H1 (cell line): ENCODE measurements around the gene POPDC3. TPM values are rescaled to one million over a fixed set of nuclear protein-coding genes. Genes with fewer than 3 reads are reported as not detected.

ENCODE experiments used
- CTCF ChIA-PET: fragments of 300-600 bp; sonication (Branson Sonifier 250); formaldehyde crosslinking; loops from one replicate; lab custom pipeline; 2021; ENCODE audit not compliant: partially characterized antibody; lab: Charles Lee
- POLR2A ChIA-PET: fragments of 300-600 bp; sonication (Branson Sonifier 250); formaldehyde crosslinking; loops from one replicate; lab custom pipeline; 2021; ENCODE audit warnings: inconsistent platforms; ENCODE audit not compliant: partially characterized antibody; lab: Charles Lee
- DNase-seq, 2 experiments: peaks; one replicate each; pipeline versions ENCODE4 v3.0.0 to v3.0.0-alpha.2; 2010 to 2022; ENCODE audit warnings: low spot score in 2 of 2, low read depth in 1 of 2, mixed read lengths in 1 of 2
- FAIRE-seq: peaks from 2 replicates; lab custom pipeline; 2011; peaks lifted over from hg19 to GRCh38; lab: Jason Lieb, UNC
- H2AFZ ChIP-seq: 2 replicates; pipeline ENCODE4 v1.8.1; 2012; ENCODE audit warnings: low read length, inconsistent platforms
- H2AK5ac ChIP-seq: 2 replicates; pipeline ENCODE4 v1.6.1; 2013; ENCODE audit warnings: low read depth, low read length
- H2BK120ac ChIP-seq: replicated peaks from 2 replicates; pipeline ENCODE3; 2013; ENCODE audit warnings: low read depth, low read length, inconsistent platforms
- H2BK12ac ChIP-seq: 2 replicates; pipeline ENCODE4 v1.6.1; 2013; ENCODE audit warnings: low read depth, low read length
- H2BK15ac ChIP-seq: 2 replicates; pipeline ENCODE4 v1.6.1; 2013; ENCODE audit warnings: low read length
- H2BK20ac ChIP-seq: 2 replicates; pipeline ENCODE4 v1.6.1; 2013; ENCODE audit warnings: low read length
- H2BK5ac ChIP-seq: 2 replicates; pipeline ENCODE4 v1.6.1; 2013; ENCODE audit warnings: low read depth, low read length
- H3K14ac ChIP-seq: 2 replicates; pipeline ENCODE4 v1.6.1; 2013; ENCODE audit warnings: inconsistent platforms; ENCODE audit not compliant: insufficient read length
- H3K18ac ChIP-seq: 2 replicates; pipeline ENCODE4 v1.6.1; 2013; ENCODE audit warnings: low read length; ENCODE audit errors: extremely low read depth
- H3K23ac ChIP-seq: 2 replicates; pipeline ENCODE4 v1.6.1; 2013; ENCODE audit warnings: inconsistent platforms; ENCODE audit not compliant: insufficient read length
- H3K23me2 ChIP-seq: 2 replicates; pipeline ENCODE4 v1.6.1; 2013; ENCODE audit warnings: low read depth, low read length
- H3K27ac ChIP-seq: 2 replicates; pipeline ENCODE4 v1.6.1; 2011; ENCODE audit warnings: low read depth, low read length, inconsistent platforms
- H3K27me3 ChIP-seq, 4 experiments: replicated peaks in 1 of 4; 1 replicate in 1 of 4; 2 replicates in 3 of 4; pipeline versions ENCODE4 v1.6.1 to v1.8.1; 2011 to 2013; ENCODE audit warnings: low read length in 3 of 4, mild to moderate bottlenecking in 3 of 4, inconsistent platforms in 2 of 4, mixed read lengths in 2 of 4, moderate library complexity in 1 of 4; ENCODE audit not compliant: control insufficient read depth in 3 of 4, insufficient read depth in 3 of 4; ENCODE audit errors: extremely low read depth in 1 of 4
- H3K36me3 ChIP-seq, 4 experiments: 2 replicates each; pipeline versions ENCODE4 v1.6.1 to v1.8.1; 2011 to 2013; ENCODE audit warnings: mild to moderate bottlenecking in 4 of 4, low read length in 3 of 4, moderate library complexity in 2 of 4, control low read depth in 1 of 4, inconsistent platforms in 1 of 4; ENCODE audit not compliant: insufficient read depth in 4 of 4, control insufficient read depth in 2 of 4
- H3K4ac ChIP-seq: replicated peaks from 2 replicates; pipeline ENCODE3; 2013; ENCODE audit warnings: low read length, low read depth, mixed read lengths, inconsistent platforms; ENCODE audit not compliant: insufficient read length
- H3K4me1 ChIP-seq, 4 experiments: replicated peaks in 1 of 4; 1 replicate in 1 of 4; 2 replicates in 3 of 4; pipeline versions ENCODE4 v1.6.1 to v1.8.1; 2011 to 2013; ENCODE audit warnings: low read length in 3 of 4, inconsistent platforms in 2 of 4, mixed read lengths in 1 of 4; ENCODE audit not compliant: insufficient read depth in 4 of 4, control insufficient read depth in 3 of 4
- H3K4me2 ChIP-seq, 2 experiments: 2 replicates each; pipeline versions ENCODE4 v1.6.1 to v1.8.1; 2011 to 2013; ENCODE audit warnings: low read depth in 2 of 2, low read length in 2 of 2, control low read depth in 1 of 2, inconsistent platforms in 1 of 2, mild to moderate bottlenecking in 1 of 2; ENCODE audit not compliant: insufficient read depth in 1 of 2
- H3K4me3 ChIP-seq, 4 experiments: fragments of 200-600, 300-600 bp in 1 of 4; sonication (generic), shearing (Covaris generic), sonication (Bioruptor Twin) in 1 of 4; 2 replicates each; pipeline versions ENCODE4 v1.5.1 to v1.8.1; 2011 to 2016; ENCODE audit warnings: low read length in 4 of 4, low read depth in 3 of 4, control low read depth in 2 of 4, inconsistent platforms in 2 of 4, mild to moderate bottlenecking in 2 of 4, mixed read lengths in 1 of 4, moderate library complexity in 1 of 4; ENCODE audit not compliant: insufficient read depth in 2 of 4; ENCODE audit errors: extremely low read depth in 1 of 4
- H3K56ac ChIP-seq: replicated peaks from 2 replicates; pipeline ENCODE3; 2013; ENCODE audit warnings: low read depth, mild to moderate bottlenecking, mixed read lengths, low read length, inconsistent platforms; ENCODE audit not compliant: insufficient read length
- H3K79me1 ChIP-seq: 2 replicates; pipeline ENCODE4 v1.6.1; 2013; ENCODE audit warnings: low read depth, low read length, control low read depth
- H3K79me2 ChIP-seq, 2 experiments: 2 replicates each; pipeline versions ENCODE4 v1.6.1 to v1.8.1; 2012 to 2013; ENCODE audit warnings: low read length in 2 of 2, mild to moderate bottlenecking in 2 of 2, inconsistent platforms in 1 of 2; ENCODE audit not compliant: insufficient read depth in 2 of 2, control insufficient read depth in 1 of 2
- H3K9ac ChIP-seq, 4 experiments: replicated peaks in 1 of 4; 1 replicate in 1 of 4; 2 replicates in 3 of 4; pipeline versions ENCODE4 v1.6.1 to v1.8.1; 2011 to 2013; ENCODE audit warnings: low read depth in 3 of 4, low read length in 3 of 4, control low read depth in 2 of 4, mild to moderate bottlenecking in 2 of 4, moderate library complexity in 2 of 4, inconsistent platforms in 1 of 4; ENCODE audit errors: extremely low read depth in 1 of 4
- H3K9me3 ChIP-seq, 2 experiments: 2 replicates each; pipeline versions ENCODE4 v1.6.1 to v1.8.1; 2012 to 2013; ENCODE audit warnings: mild to moderate bottlenecking in 2 of 2, moderate library complexity in 2 of 2, control low read depth in 1 of 2, inconsistent platforms in 1 of 2, low read depth in 1 of 2, low read length in 1 of 2, mixed read lengths in 1 of 2; ENCODE audit not compliant: insufficient read depth in 2 of 2
- H4K20me1 ChIP-seq, 2 experiments: replicated peaks in 1 of 2; 2 replicates each; pipeline versions ENCODE3 to v1.8.1; 2011 to 2013; ENCODE audit warnings: inconsistent platforms in 2 of 2, low read length in 2 of 2, mild to moderate bottlenecking in 1 of 2; ENCODE audit not compliant: insufficient read depth in 2 of 2, control insufficient read depth in 1 of 2
- H4K5ac ChIP-seq: 2 replicates; pipeline ENCODE4 v1.6.1; 2013; ENCODE audit warnings: low read length, low read depth, mixed read lengths, inconsistent platforms; ENCODE audit not compliant: insufficient read length
- H4K8ac ChIP-seq: 2 replicates; pipeline ENCODE4 v1.8.0; 2013; ENCODE audit warnings: mild to moderate bottlenecking, moderate library complexity, low read length, inconsistent platforms; ENCODE audit not compliant: insufficient read depth; ENCODE audit errors: extremely low read depth
- H4K91ac ChIP-seq: replicated peaks from 2 replicates; pipeline ENCODE3; 2013; ENCODE audit warnings: low read length, mixed read lengths, inconsistent platforms; ENCODE audit not compliant: insufficient read length
- ASH2L ChIP-seq: fragments of 200-600, 300-600 bp; sonication (generic); IDR thresholded peaks from one replicate; pipeline ENCODE4 v1.7.1; 2017; ENCODE audit warnings: low read length
- ATF2 ChIP-seq: IDR thresholded peaks from 2 replicates; pipeline ENCODE4 v1.6.1; 2012; ENCODE audit warnings: low read length, inconsistent platforms
- BRCA1 ChIP-seq: IDR thresholded peaks from 2 replicates; pipeline ENCODE4 v1.6.1; 2012; ENCODE audit warnings: low read depth, low read length, improper control_type of control experiment
- CEBPB ChIP-seq: IDR thresholded peaks from 2 replicates; pipeline ENCODE4 v1.6.1; 2012; ENCODE audit warnings: low read depth, low read length
- CTBP2 ChIP-seq: IDR thresholded peaks from 2 replicates; pipeline ENCODE4 v1.7.0; 2011; ENCODE audit warnings: borderline replicate concordance, mild to moderate bottlenecking, moderate library complexity, mixed read lengths, low read length; ENCODE audit not compliant: insufficient read depth, insufficient read length
- GTF2F1 ChIP-seq: IDR thresholded peaks from 2 replicates; pipeline ENCODE4 v1.6.1; 2012; ENCODE audit warnings: low read depth, low read length, improper control_type of control experiment, borderline replicate concordance
- JUND ChIP-seq: IDR thresholded peaks from 2 replicates; pipeline ENCODE4 v1.6.1; 2011; ENCODE audit warnings: mild to moderate bottlenecking, improper control_type of control experiment, low read length
- MAFK ChIP-seq: IDR thresholded peaks from 2 replicates; pipeline ENCODE4 v1.6.1; 2012; ENCODE audit warnings: low read depth, mild to moderate bottlenecking, improper control_type of control experiment, low read length
- RNF2 ChIP-seq: fragments of 200-900, 300-1000 bp; sonication (generic); IDR thresholded peaks from 2 replicates; pipeline ENCODE4 v1.7.1; 2016; ENCODE audit warnings: borderline replicate concordance, low read depth, mild to moderate bottlenecking, antibody characterized with exemption, low read length; ENCODE audit not compliant: poor library complexity, severe bottlenecking; ENCODE audit errors: missing control alignments
- RXRA ChIP-seq: IDR thresholded peaks from 2 replicates; pipeline ENCODE4 v1.6.1; 2011; ENCODE audit warnings: low read depth, mild to moderate bottlenecking, low read length, moderate library complexity; ENCODE audit not compliant: insufficient read depth
- SIRT6 ChIP-seq: IDR thresholded peaks from one replicate; pipeline ENCODE4 v1.7.1; 2012; ENCODE audit warnings: low read length, inconsistent platforms
- SP2 ChIP-seq: IDR thresholded peaks from 2 replicates; pipeline ENCODE4 v1.6.1; 2012; ENCODE audit warnings: mild to moderate bottlenecking, low read length, inconsistent platforms
- WGBS, 2 experiments: shearing (Covaris generic) in 1 of 2; methylation state at CpG; one replicate each; pipeline versions ENCODE4 v1.1.6 to v1.1.7; 2013 to 2015; ENCODE audit warnings: low lambda C conversion rate in 2 of 2, mixed read lengths in 2 of 2, inconsistent platforms in 1 of 2, low coverage in 1 of 2, missing lambda C conversion rate in 1 of 2; ENCODE audit not compliant: insufficient replicate concordance in 2 of 2, insufficient coverage in 1 of 2, insufficient read length in 1 of 2; ENCODE audit errors: extremely low coverage in 1 of 2, missing lambda C conversion rate in 1 of 2; 5-methylcytosine and 5-hydroxymethylcytosine counted together
- polyA plus RNA-seq, 7 experiments: library from polyadenylated mRNA; depleted of rRNA in 3 of 7; stranded (reverse) in 5 of 7; unstranded in 2 of 7; fragments of >200 nt in 5 of 7; fragments of 200-250 nt in 2 of 7; gene quantifications; 1 replicate in 5 of 7; 2 replicates in 1 of 7; 4 replicates in 1 of 7; pipeline versions ENCODE4 v1.2.1 to v1.2.3, GENCODE V29; 2011 to 2013; ENCODE audit warnings: missing spikeins in 2 of 7, mixed read lengths in 2 of 7
- total RNA-seq: library from RNA; stranded (reverse); fragmentation: NEBNext Ultra II Directional; extraction: Animal tissue kit (Norgen Biotek cat#: 25700); gene quantifications from 2 replicates; pipeline ENCODE4 v1.2.1, GENCODE V29; 2021

Gene POPDC3
- total and polyA plus RNA-seq, 2 of the 8 experiments (the other 6 are each of a cell fraction or from before 2014, with no cell fraction given) = 3.7 to 6.5 TPM

GRCh38 chr6:105202486-105202885 lies 22.7 kb upstream of the POPDC3 start:
- H2BK120ac ChIP-seq = no peak overlapping the region
- no peak overlapping the region for H2BK5ac ChIP-seq
- H3K79me2 ChIP-seq = no peaks in the 10 kb centered on the region
- no peaks in the 10 kb centered on the region for H3K79me1 ChIP-seq
- no peak overlapping the region for H2BK12ac ChIP-seq
- no peaks in the 10 kb centered on the region for H3K36me3 ChIP-seq
- no peak overlapping the region for H2BK15ac ChIP-seq
- H3K9ac ChIP-seq = no peak overlapping the region
- H3K27ac ChIP-seq = no peak overlapping the region
- ChIA-PET POLR2A (no interaction called here), CTCF (interaction anchor here (0.6 to 1.3 kb wide), 2 partner anchors 10 to 20 kb away, joined by 4 to 5 read pairs; no protein-coding TSS in a partner anchor)
- FAIRE-seq = no peak
- H3K4ac ChIP-seq = no peak overlapping the region
- no peak overlapping the region for H3K4me2 ChIP-seq
- H4K5ac ChIP-seq = no peak overlapping the region
- no peak overlapping the region for H3K23ac ChIP-seq
- no peaks in the 10 kb centered on the region for H3K9me3 ChIP-seq
- no peaks in the 10 kb centered on the region for H3K27me3 ChIP-seq
- H3K4me3 ChIP-seq = no peak overlapping the region
- no peak overlapping the region for H3K56ac ChIP-seq
- H3K23me2 ChIP-seq = no peaks in the 10 kb centered on the region
- DNase-seq = no peak
- 86% methylated on average over 4 of the region's 4 CpGs; no CpG with 5 or more reads in 1 of the 2 experiments for WGBS, 2 experiments
- no peak overlapping the region for H3K14ac ChIP-seq
- no peak overlapping the region for H4K8ac ChIP-seq
- no peak overlapping the region for H2BK20ac ChIP-seq
- no peak overlapping the region for H2AFZ ChIP-seq
- no peak overlapping the region for H4K91ac ChIP-seq
- H3K4me1 ChIP-seq = no peaks in the 10 kb centered on the region
- no peak overlapping the region for H2AK5ac ChIP-seq
- no peaks in the 10 kb centered on the region for H4K20me1 ChIP-seq
- H3K18ac ChIP-seq = no peak overlapping the region
- no peak for TF ChIP-seq GTF2F1
- TF ChIP-seq BRCA1 = no peak
- no peak for TF ChIP-seq SP2
- TF ChIP-seq MAFK = no peak
- no peak for TF ChIP-seq RNF2
- no peak for TF ChIP-seq ATF2
- TF ChIP-seq SIRT6 = no peak
- TF ChIP-seq RXRA = no peak
- no peak for TF ChIP-seq CEBPB
- TF ChIP-seq JUND = no peak
- TF ChIP-seq ASH2L = no peak
- no peak for TF ChIP-seq CTBP2
